ENCODE results near the gene CRLF2.
A peak's percentile ranks its signal among the peaks of the same experiment; 100 is the strongest.
"Not testable (repeated sequence)": the region's sequence is repeated elsewhere in the genome, so short reads cannot be mapped to it uniquely, and the experiment has no call there.

The CRLF2 gene

GRCh38 chrX:1215123-1215823, 2.8 kb upstream of the CRLF2 start:
- no peak for DNase-seq (ENCODE audit: low spot score)

DNA sequence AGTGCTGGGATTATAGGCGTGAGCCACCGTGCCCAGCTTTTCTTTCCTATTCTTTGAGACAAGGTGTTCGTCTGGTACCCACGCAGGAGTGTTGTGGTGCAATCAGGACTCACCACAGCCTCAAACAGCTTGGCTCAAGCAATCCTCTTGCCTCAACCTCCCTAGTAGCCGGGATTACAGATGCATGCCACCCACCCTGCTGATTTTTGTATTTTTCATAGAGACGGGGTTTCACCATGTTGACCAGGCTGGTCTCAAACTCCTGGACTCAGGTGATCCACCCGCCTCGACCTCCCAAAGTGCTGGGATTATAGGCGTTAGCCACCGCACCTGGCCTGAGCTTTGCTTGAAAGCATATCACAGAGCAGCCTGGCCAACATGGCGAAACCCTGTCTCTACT, 1.5 kb upstream of the CRLF2 start:
- no peak for DNase-seq (ENCODE audit: low spot score)

- no peak for DNase-seq (ENCODE audit: low spot score)
Observed at GRCh38 chrX:1210844-1211243, 1.6 kb downstream of the CRLF2 start.

- no peak for DNase-seq (ENCODE audit: low spot score)
Observed at GRCh38 chrX:1207496-1208025, 4.9 kb downstream of the CRLF2 start.

DNA sequence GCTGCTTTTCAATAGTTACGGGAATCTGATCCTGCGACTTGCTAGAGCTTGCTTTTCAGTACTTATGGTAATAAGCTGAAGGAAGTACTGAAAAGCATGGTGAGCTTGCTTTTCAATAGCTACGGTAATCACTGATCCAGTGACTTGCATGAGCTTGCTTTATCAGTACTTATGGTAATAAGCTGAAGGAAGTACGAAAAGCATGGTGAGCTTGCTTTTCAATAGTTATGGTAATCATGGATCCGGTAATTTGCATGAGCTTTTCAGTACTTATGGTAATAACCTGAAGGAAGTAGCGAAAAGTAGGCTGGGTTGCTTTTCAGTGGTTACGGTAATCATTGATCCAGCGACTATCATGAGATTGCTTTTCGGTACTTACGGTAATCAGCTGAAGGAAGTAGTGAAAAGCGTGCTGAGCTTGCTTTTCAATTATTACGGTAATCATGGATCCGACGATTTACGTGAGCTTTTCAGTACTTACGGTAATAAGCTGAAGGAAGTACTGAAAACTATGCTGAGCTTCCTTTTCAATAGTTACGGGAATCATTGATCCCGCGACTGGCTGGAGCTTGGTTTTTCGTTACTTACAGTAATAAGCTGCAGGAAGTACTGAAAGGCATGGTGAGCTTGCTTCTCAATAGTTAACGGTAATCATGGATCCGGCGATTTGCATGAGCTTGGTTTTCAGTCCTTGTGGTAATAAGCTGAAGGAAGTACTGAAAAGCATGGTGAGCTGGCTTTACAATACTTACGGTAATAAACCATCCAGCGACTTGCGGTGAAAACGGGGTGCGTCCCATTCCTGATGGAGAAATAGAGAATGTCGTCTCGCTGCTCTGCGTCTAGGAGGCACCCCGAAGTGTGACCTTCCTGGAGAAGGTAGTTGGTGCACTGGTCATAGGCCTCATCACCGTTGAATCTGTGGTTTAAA, 6.5 kb downstream of the CRLF2 start:
- peak; percentile 89 for DNase-seq (ENCODE audit: low spot score)

- no peak for DNase-seq (ENCODE audit: low spot score)
Observed at GRCh38 chrX:1202251-1202650, 10.2 kb downstream of the CRLF2 start.

DNA sequence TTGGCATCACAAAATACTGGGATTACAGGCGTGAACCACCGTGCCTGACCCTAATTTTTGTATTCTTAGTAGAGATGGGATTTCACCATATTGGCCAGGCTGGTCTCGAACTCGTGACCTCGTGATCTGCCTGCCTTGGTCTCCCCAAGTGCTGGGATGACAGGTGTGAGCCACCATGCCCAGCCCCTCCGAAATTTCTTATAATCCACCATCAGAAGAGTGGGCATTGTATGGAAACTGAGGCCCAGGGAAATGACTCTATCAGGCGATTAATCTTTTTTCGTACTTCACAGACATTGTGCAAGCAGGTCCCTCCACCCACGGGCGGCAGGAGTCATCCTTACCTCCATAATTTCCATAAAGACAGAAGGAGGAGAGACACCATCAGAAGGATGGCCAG, 16.0 kb downstream of the CRLF2 start:
- DNase-seq (ENCODE audit: low spot score), result no peak

- DNase-seq (ENCODE audit: low spot score), result not testable (repeated sequence)
Observed at GRCh38 chrX:1192196-1192595, 20.3 kb downstream of the CRLF2 start.

- DNase-seq (ENCODE audit: low spot score), result no peak
Observed at GRCh38 chrX:1190596-1191145, 21.8 kb downstream of the CRLF2 start.

DNA sequence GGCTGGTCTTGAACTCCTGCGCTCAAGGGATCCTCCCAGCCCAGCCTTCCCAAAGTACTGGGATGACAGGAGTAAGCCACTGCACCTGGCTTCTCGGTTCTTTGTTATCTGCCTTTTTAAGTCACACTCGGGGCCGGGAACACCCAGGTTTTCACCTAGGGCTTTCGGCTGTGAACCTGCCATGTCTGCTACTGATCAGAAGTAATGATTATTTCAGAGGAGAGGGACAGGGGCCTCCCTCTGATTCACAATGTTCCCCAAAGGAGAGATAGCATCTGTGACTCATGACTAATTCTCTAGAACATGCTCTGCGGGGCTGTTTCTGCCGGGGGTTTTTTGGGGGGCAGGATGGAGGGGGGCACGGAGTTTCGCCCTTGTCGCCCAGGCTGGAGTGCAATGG, 26.9 kb downstream of the CRLF2 start:
- no peak for DNase-seq (ENCODE audit: low spot score)

- no peak for DNase-seq (ENCODE audit: low spot score)
Observed at GRCh38 chrX:1182211-1182610, 30.2 kb downstream of the CRLF2 start.

GRCh38 chrX:1181661-1182060, 30.8 kb downstream of the CRLF2 start:
- not testable (repeated sequence) for DNase-seq (ENCODE audit: low spot score)

DNA sequence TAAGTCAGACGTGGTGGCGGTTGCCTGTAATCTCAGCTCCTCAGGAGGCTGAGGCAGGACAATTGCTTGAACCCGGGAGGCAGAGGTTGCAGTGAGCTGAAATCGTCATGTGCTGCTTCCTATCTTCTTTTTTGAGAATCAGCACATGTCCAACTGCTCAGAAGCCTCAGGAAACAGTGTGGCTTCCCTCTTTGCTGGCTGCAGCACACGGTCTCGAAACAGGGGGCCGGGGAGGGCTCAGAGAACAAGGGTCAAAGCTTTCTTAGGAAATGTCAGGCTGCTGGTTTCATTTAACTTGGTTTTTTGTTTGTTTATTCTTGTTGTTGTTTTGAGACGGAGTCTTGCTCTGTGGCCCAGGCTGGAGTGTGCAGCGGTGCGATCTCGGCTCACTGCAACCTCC, 31.3 kb downstream of the CRLF2 start:
- no peak for DNase-seq (ENCODE audit: low spot score)

DNA sequence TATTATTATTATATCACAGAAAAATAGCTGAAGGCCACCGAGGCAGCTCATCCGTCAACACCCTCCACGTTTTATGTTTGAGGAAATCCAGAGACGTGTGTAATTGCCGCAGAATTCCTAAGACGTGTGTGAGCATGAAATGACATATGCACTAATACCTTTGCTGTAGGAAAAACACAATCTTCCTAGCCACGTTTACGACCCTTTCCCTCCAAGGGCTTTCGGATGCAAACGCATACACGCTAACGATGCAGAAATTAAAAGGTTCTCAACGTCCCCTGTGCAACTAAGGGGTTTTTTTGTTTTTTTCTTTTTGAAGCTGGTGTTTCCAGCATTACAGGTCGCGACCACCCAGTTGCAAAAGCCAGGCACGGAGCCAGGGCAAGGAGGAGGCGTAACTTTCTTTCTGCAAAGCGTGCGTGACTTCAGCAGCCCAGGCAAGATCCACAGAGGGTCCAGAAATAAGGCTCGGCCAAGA, 33.8 kb downstream of the CRLF2 start:
- DNase-seq (ENCODE audit: low spot score), result no peak

DNA sequence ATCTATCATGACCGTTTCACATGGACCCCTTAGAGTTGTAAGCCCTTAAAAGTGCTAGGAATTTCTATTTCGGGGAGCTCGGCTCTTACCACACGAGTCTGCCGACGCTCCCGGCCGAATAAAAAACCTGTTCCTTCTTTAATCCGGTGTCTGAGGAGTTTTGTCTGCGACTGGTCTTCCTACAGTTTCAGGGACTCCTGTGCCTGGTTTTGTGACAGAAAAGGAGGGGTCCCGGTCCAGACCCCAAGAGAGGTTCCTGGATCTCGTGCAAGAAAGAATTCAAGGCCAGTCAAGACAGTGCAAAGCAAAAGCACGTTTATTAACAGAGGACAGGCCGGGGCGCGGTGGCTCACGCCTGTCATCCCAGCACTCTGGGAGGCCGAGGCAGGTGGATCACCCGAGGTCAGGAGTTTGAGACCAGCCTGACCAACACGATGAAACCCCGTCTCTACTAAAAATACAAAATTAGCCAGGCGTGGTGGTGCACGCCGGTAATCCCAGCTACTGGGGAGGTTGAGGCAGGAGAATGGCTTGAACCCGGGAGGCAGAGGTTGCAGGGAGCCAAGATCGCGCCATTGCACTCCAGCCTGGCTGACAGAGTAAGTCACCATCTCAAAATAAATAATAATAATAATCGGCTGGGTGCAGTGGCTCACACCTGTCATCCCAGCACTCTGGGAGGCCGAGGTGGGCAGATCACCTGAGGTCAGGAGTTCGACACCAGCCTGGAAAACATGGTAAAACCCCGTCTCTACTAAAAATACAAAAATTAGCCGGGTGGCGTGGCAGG, 35.7 kb downstream of the CRLF2 start:
- not testable (repeated sequence) for DNase-seq (ENCODE audit: low spot score)

- not testable (repeated sequence) for DNase-seq (ENCODE audit: low spot score)
Observed at GRCh38 chrX:1174609-1175545, 37.6 kb downstream of the CRLF2 start.

- DNase-seq (ENCODE audit: low spot score), result not testable (repeated sequence)
Observed at GRCh38 chrX:1173435-1173834, 39.0 kb downstream of the CRLF2 start.

DNA sequence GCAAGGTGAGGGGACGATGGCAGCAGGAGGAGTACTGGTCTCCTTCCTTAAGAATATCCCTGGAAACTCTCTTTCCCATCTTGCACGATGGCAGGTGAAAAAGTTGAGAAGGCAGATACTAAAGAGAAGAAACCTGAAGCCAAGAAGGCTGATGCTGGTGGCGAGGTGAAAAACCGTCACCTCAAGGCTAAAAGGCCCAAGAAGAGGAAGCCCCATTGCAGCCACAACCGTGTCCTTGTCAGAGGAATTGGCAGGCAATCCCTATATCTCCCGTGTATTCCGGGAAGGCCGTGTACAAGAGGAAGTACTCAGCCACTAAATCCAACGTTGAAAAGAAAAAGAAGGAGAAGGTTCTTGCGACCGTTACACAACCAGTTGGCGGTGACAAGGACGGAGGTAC, 40.0 kb downstream of the CRLF2 start:
- no peak for DNase-seq (ENCODE audit: low spot score)

DNA sequence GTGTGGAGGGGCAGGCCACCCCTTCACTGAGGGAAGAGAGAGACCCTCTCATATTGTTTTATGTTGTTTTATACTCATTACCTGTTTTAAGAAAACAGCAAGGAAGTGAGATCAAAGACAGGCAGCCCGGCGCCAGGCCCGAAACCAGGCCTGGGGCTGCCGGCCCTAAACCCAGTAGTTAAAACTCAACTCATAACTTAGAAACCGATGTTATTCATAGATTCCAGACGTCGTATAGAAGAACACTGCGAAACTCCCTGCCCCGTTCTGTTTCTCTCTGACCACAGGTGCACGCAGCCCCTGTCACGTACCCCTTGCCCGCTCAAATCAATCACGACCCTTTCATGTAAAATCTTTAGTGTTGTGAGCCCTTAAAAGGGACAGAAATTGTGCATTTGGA, 40.5 kb downstream of the CRLF2 start:
- not testable (repeated sequence) for DNase-seq (ENCODE audit: low spot score)

DNA sequence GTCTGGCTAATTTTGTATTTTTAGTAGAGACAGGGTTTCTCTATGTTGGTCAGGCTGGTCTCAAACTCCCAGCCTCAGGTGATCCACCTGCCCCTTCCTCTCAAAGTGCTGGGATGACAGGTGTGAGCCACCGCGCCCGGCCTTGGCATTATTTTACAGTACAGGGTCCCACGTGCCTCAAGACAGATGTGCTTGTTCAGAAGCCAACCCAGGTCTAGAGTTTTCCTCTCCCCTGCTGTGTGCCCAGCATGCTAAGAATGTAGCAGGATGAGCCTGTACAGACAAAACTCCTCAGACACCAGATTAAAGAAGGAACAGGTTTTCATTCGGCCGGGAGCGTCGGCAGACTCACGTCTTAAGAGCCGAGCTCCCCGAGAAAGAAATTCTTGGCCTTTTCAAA, 42.2 kb downstream of the CRLF2 start:
- DNase-seq (ENCODE audit: low spot score), result no peak

GRCh38 chrX:1169189-1169588, 43.3 kb downstream of the CRLF2 start:
- DNase-seq (ENCODE audit: low spot score), result no peak
